Vagina (tissue), 2 donors: ENCODE results near the gene RBM15B. TPM values are rescaled to one million over a fixed set of nuclear protein-coding genes. Genes with fewer than 3 reads are reported as not detected.

Source experiments
- DNase-seq, 2 donors: peaks; one replicate each; pipeline ENCODE4 v3.0.0-alpha.2; 2017; ENCODE audit errors: extremely low spot score in 2 of 2
- H3K27ac ChIP-seq: fragments of 200-600 bp; sonication (generic); one replicate; pipeline ENCODE4 v1.5.1; 2019
- H3K27me3 ChIP-seq: fragments of 200-600 bp; sonication (generic); one replicate; pipeline ENCODE4 v1.5.1; 2019
- H3K36me3 ChIP-seq, 2 donors: fragments of 200-600 bp; sonication (generic); one replicate each; pipeline ENCODE4 v1.5.1; 2017 to 2019
- H3K4me1 ChIP-seq: fragments of 200-600 bp; sonication (generic); one replicate; pipeline ENCODE4 v1.5.1; 2019
- H3K4me3 ChIP-seq, 2 donors: fragments of 200-600 bp; sonication (generic); 1 replicate in 1 of 2; 2 replicates in 1 of 2; pipeline ENCODE4 v1.5.1; 2016 to 2019
- H3K9me3 ChIP-seq: fragments of 200-600 bp; sonication (generic); one replicate; pipeline ENCODE4 v1.5.1; 2019
- POLR2A ChIP-seq, 2 donors: fragments of 450-650 bp; IDR thresholded peaks; one replicate each; pipeline ENCODE4 v1.6.1; 2017; ENCODE audit warnings: antibody characterized with exemption in 2 of 2, mild to moderate bottlenecking in 2 of 2, moderate library complexity in 2 of 2
- POLR2AphosphoS5 ChIP-seq, 2 donors: sonication (generic); formaldehyde crosslinking; IDR thresholded peaks; one replicate each; pipeline ENCODE4 v1.9.0; 2017; ENCODE audit warnings: antibody characterized with exemption in 2 of 2, mild to moderate bottlenecking in 2 of 2, low read depth in 1 of 2; ENCODE audit not compliant: insufficient read depth in 1 of 2
- intact Hi-C: fragments of 100-400 bp; cut with DNase I; formaldehyde crosslinking; loops from one replicate; pipeline ENCODE4 v1.15.1; 2023
- total RNA-seq: library from RNA; depleted of rRNA; stranded (reverse); fragments of >200 nt; gene quantifications from one replicate; pipeline ENCODE4 v1.2.3, GENCODE V29; 2016
- TF ChIP-seq, protein P1 (sequence below), 3 experiments: fragments of 450-650 bp in 2 of 3; fragments of 200-600 bp in 1 of 3; sonication (generic) in 1 of 3; IDR thresholded peaks; one replicate each; pipeline ENCODE4 v1.5.1; 2017 to 2019; ENCODE audit warnings: antibody characterized with exemption in 3 of 3, mild to moderate bottlenecking in 2 of 3, moderate library complexity in 2 of 3

RBM15B gene
- total RNA-seq, 1 donor from 2014 or later = 20.6 TPM

- H3K9me3 ChIP-seq = no peaks in the 10 kb centered on the region
- no peak for DNase-seq
- H3K4me3 ChIP-seq = no peak overlapping the region
- TF ChIP-seq POLR2A (IDR thresholded peaks at IDR 0.05) (no peak), POLR2AphosphoS5 (IDR thresholded peaks at IDR 0.05; ENCODE audit: insufficient read depth in 1 of 2, low read depth in 1 of 2) (no peak)
- TF ChIP-seq, protein P1, sequence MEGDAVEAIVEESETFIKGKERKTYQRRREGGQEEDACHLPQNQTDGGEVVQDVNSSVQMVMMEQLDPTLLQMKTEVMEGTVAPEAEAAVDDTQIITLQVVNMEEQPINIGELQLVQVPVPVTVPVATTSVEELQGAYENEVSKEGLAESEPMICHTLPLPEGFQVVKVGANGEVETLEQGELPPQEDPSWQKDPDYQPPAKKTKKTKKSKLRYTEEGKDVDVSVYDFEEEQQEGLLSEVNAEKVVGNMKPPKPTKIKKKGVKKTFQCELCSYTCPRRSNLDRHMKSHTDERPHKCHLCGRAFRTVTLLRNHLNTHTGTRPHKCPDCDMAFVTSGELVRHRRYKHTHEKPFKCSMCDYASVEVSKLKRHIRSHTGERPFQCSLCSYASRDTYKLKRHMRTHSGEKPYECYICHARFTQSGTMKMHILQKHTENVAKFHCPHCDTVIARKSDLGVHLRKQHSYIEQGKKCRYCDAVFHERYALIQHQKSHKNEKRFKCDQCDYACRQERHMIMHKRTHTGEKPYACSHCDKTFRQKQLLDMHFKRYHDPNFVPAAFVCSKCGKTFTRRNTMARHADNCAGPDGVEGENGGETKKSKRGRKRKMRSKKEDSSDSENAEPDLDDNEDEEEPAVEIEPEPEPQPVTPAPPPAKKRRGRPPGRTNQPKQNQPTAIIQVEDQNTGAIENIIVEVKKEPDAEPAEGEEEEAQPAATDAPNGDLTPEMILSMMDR (IDR thresholded peaks at IDR 0.05) = no peak
- no peaks in the 10 kb centered on the region for H3K27me3 ChIP-seq
- intact Hi-C loops = no loop called here
- no peak overlapping the region for H3K27ac ChIP-seq
- H3K36me3 ChIP-seq = peaks cover 0 to 28% of the 10 kb centered on the region in 2 donors
- H3K4me1 ChIP-seq = no peaks in the 10 kb centered on the region
Observed at GRCh38 chr3:51441282-51442030, 50.4 kb downstream of the RBM15B start.

- intact Hi-C loops = no loop called here
- peaks cover 5% of the 10 kb centered on the region for H3K9me3 ChIP-seq
- no peak for TF ChIP-seq POLR2AphosphoS5 (IDR thresholded peaks at IDR 0.05; ENCODE audit: insufficient read depth in 1 of 2, low read depth in 1 of 2)
- TF ChIP-seq, protein P1 (IDR thresholded peaks at IDR 0.05) = no peak
- no peak for TF ChIP-seq POLR2A (IDR thresholded peaks at IDR 0.05)
- no peak for DNase-seq
- H3K27me3 ChIP-seq = no peaks in the 10 kb centered on the region
- peaks cover 0 to 27% of the 10 kb centered on the region in 2 donors for H3K36me3 ChIP-seq
- H3K27ac ChIP-seq = no peak overlapping the region
- no peak overlapping the region for H3K4me3 ChIP-seq
- H3K4me1 ChIP-seq = no peaks in the 10 kb centered on the region
Observed at GRCh38 chr3:51445544-51446280, 54.6 kb downstream of the RBM15B start.

Other genes starting within 250 kb of the RBM15B start
- gene MANF, start 6.0 kb upstream of the RBM15B start, total RNA-seq = 42.2 TPM
- gene DCAF1, start 108.7 kb downstream of the RBM15B start, total RNA-seq = 15.0 TPM
- gene RAD54L2, start 147.4 kb downstream of the RBM15B start, total RNA-seq = 24.3 TPM